Hindlimb muscle (tissue), 1 donor: Measurements from ENCODE around the gene ATM. TPM values are rescaled to one million over a fixed set of nuclear protein-coding genes. Genes with fewer than 3 reads are reported as not detected.
"Not testable (repeated sequence)": the region's sequence is repeated elsewhere in the genome, so short reads cannot be mapped to it uniquely, and the experiment has no call there.

Source experiments
- DNase-seq: peaks from one replicate; pipeline ENCODE4 v3.0.0-alpha.2; 2013
- polyA plus RNA-seq: library from polyadenylated mRNA; unstranded; fragments of 120-200 nt; gene quantifications from one replicate; pipeline ENCODE4 v1.2.1, GENCODE V29; 2013; ENCODE audit not compliant: insufficient read length

Gene ATM
- polyA plus RNA-seq, 1 donor = 42.7 TPM

- not testable (repeated sequence) for DNase-seq
These were observed 150.6 kb downstream of the ATM start for GRCh38 chr11:108373505-108373904.

- no peak for DNase-seq
These were observed 165.7 kb downstream of the ATM start for GRCh38 chr11:108388576-108388975.

GRCh38 chr11:108392353-108392752, 169.5 kb downstream of the ATM start:
- peak; percentile 12 for DNase-seq

- DNase-seq = peak; percentile 2
These were observed 170.2 kb downstream of the ATM start for GRCh38 chr11:108393046-108393445.

GRCh38 chr11:108394744-108395284, 171.9 kb downstream of the ATM start:
- no peak for DNase-seq

- not testable (repeated sequence) for DNase-seq
These were observed 173.8 kb downstream of the ATM start for GRCh38 chr11:108396672-108397071.

- DNase-seq = no peak
These were observed 175.6 kb downstream of the ATM start for GRCh38 chr11:108398439-108398838.

GRCh38 chr11:108402241-108402640, 179.4 kb downstream of the ATM start:
- no peak for DNase-seq

- no peak for DNase-seq
These were observed 180.2 kb downstream of the ATM start for GRCh38 chr11:108403052-108403451.

- DNase-seq = no peak
These were observed 182.8 kb downstream of the ATM start for GRCh38 chr11:108405706-108406105.

GRCh38 chr11:108414958-108415357, 192.1 kb downstream of the ATM start:
- DNase-seq = no peak

GRCh38 chr11:108417551-108417950, 194.7 kb downstream of the ATM start:
- DNase-seq = not testable (repeated sequence)

Other genes with a start within 250 kb of the ATM start
- gene CUL5, start 214.2 kb upstream of the ATM start, polyA plus RNA-seq = 29.3 TPM
- gene ACAT1, start 101.5 kb upstream of the ATM start, polyA plus RNA-seq = 54.5 TPM
- 7.1 TPM for gene NPAT, start 429 bp upstream of the ATM start, polyA plus RNA-seq
- 1.0 TPM for gene C11orf65, start 244.5 kb downstream of the ATM start, polyA plus RNA-seq